IPS-18c (cell line): ENCODE data around the gene CIAPIN1.

Experiments used
- H3K4me3 ChIP-seq: 2 replicates; pipeline ENCODE4 v1.7.0; 2013; ENCODE audit warnings: low read depth, mild to moderate bottlenecking, low read length, moderate library complexity; ENCODE audit not compliant: insufficient read depth
- H3K9me3 ChIP-seq: one replicate; pipeline ENCODE4 v1.6.1; 2013; ENCODE audit warnings: mild to moderate bottlenecking, low read length, moderate library complexity; ENCODE audit not compliant: control insufficient read depth, insufficient read depth

The CIAPIN1 gene

DNA sequence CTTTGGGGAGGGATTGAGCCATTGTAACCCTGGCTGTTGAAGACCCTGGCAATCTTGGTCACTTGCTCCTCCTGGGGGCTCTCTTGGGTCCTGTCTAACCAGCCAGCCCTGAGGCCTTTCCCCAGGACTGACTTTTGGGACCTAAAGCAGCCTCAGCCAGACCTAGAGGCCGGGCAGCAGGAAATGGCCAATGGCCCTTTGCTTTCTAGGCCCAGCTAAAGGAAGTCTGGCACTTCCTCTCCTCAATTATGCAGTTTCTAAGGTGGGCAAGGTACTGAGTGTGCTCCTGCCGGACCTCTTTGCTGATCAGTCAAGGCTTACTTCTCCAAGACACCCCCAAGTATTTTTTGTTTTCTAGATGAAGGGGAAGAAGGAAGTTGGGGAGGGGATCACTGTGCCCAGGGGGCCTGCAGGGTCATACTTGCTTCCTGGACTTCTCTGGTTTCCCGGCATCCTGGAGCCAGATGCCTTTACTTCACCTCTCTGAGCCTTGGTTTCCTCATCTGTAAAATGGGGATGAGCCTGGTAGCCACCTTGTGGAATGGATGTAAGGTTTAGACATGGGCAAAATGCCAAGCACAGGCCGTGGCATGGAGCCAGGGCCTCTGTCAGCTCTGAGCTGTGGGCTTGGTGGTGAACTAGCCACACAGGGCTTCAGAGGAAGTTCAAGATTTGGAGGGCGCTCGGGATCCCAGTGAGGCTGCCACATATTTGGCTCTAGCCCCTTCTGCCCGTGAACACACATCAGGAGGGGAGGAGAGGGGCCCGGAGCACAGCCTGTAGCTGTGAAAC is 66.3 kb downstream of the CIAPIN1 start:
- Histone ChIP-seq H3K9me3 (no peaks in the 10 kb centered on the region), H3K4me3 (no peak overlapping the region)

DNA sequence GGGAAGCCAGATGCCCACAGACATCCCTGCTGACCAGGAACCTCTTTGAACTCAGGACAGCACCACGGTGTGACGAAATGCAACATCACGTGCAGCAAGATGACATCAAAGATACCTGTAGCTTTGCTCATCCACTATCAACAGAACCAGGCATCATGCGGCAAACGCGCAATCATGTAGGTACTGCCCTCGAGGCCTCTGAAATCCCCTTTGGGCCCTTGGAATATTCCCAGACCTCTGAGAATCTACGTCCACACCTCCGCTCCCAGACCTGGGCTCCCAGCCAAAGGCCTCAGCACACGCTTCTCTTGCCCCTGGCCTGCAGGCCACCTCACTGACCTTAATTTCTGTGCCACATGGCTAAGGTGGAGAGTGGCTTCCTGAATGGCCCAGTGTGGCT is 67.6 kb downstream of the CIAPIN1 start:
- H3K9me3 ChIP-seq, result no peaks in the 10 kb centered on the region
- H3K4me3 ChIP-seq, result no peak overlapping the region
